GM18499 (cell line): ENCODE data around the gene B9D1.

Experiments used
- ATAC-seq: cut with Tn5 transposase; IDR thresholded peaks from one replicate; pipeline ENCODE4 v1.9.1; 2021; ENCODE audit warnings: moderate number of reproducible peaks; ENCODE audit not compliant: insufficient read depth, unreplicated experiment

The B9D1 gene

GRCh38 chr17:19308398-19308797 is 54.1 kb downstream of the B9D1 start:
- ATAC-seq = no peak

- no peak for ATAC-seq
These were observed 55.0 kb downstream of the B9D1 start for GRCh38 chr17:19307521-19307920.

- ATAC-seq = peak; percentile 67
These were observed 56.1 kb downstream of the B9D1 start for GRCh38 chr17:19306160-19307111.

GRCh38 chr17:19305761-19306159 is 56.8 kb downstream of the B9D1 start:
- no peak for ATAC-seq

GRCh38 chr17:19305256-19305655 is 57.3 kb downstream of the B9D1 start:
- no peak for ATAC-seq

- no peak for ATAC-seq
These were observed 57.8 kb downstream of the B9D1 start for GRCh38 chr17:19304751-19305150.

GRCh38 chr17:19304209-19304608 is 58.3 kb downstream of the B9D1 start:
- ATAC-seq = no peak

- ATAC-seq = no peak
These were observed 59.2 kb downstream of the B9D1 start for GRCh38 chr17:19303367-19303776.

GRCh38 chr17:19302791-19303331 is 59.7 kb downstream of the B9D1 start:
- no peak for ATAC-seq

GRCh38 chr17:19301973-19302372 is 60.5 kb downstream of the B9D1 start:
- ATAC-seq = no peak

GRCh38 chr17:19301274-19301951 is 61.1 kb downstream of the B9D1 start:
- ATAC-seq = no peak

- ATAC-seq = no peak
These were observed 62.7 kb downstream of the B9D1 start for GRCh38 chr17:19299866-19300265.

GRCh38 chr17:19299214-19299747 is 63.2 kb downstream of the B9D1 start:
- ATAC-seq = no peak

- no peak for ATAC-seq
These were observed 63.8 kb downstream of the B9D1 start for GRCh38 chr17:19298569-19299213.

GRCh38 chr17:19296786-19297778 is 65.4 kb downstream of the B9D1 start:
- ATAC-seq = no peak

- no peak for ATAC-seq
These were observed 66.9 kb downstream of the B9D1 start for GRCh38 chr17:19295473-19296135.

- no peak for ATAC-seq
These were observed 68.1 kb downstream of the B9D1 start for GRCh38 chr17:19294443-19294842.
